GM03348 (cell line): ENCODE results near the gene SMAD4.
"Not testable (repeated sequence)": the region's sequence is repeated elsewhere in the genome, so short reads cannot be mapped to it uniquely, and the experiment has no call there.

Experiments
- DNase-seq: peaks from one replicate; pipeline ENCODE4 v3.0.0; 2012; ENCODE audit warnings: low spot score

Gene SMAD4

DNA sequence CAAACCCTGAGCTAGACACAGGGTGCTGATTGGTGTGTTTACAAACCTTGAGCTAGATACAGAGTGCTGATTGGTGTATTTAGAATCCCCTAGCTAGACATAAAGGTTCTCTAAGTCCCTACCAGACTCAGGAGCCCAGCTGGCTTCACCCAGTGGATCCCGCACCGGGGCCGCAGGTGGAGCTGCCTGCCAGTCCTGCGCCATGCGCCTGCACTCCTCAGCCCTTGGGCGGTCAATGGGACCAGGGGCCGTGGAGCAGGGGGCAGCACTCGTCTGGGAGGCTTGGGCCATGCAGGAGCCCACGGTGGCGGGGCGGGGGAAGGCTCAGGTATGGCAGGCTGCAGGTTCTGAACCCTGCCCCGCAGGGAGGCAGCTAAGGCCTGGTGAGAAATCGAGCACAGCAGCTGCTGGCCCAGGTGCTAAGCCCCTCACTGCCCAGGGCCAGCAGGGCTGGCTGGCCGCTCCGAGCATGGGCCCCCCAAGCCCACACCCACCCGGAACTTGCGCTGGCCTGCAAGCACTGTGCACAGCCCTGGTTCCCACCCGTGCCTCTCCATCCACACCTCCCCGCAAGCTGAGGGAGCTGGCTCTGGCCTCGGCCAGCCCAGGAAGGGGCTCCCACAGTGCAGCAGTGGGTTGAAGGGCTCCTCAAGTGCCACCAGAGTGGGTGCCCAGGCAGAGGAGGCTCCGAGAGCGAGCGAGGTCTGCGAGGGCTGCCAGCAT, 81.8 kb downstream of the SMAD4 start:
- not testable (repeated sequence) for DNase-seq

DNA sequence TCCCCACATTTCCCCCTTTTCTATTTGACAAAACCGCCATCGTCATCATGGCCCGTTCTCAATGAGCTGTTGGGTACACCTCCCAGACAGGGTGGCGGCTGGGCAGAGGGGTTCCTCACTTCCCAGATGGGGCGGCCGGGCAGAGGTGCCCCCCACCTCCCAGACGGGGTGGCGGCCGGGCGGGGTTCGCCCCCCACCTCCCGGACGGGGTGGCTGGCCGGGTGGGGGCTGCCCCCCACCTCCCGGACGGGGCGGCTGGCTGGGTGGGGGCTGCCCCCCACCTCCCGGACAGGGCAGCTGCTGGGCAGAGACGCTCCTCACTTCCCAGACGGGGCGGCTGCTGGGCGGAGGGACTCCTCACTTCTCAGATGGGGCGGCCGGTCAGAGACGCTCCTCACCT, 87.0 kb downstream of the SMAD4 start:
- not testable (repeated sequence) for DNase-seq

DNA sequence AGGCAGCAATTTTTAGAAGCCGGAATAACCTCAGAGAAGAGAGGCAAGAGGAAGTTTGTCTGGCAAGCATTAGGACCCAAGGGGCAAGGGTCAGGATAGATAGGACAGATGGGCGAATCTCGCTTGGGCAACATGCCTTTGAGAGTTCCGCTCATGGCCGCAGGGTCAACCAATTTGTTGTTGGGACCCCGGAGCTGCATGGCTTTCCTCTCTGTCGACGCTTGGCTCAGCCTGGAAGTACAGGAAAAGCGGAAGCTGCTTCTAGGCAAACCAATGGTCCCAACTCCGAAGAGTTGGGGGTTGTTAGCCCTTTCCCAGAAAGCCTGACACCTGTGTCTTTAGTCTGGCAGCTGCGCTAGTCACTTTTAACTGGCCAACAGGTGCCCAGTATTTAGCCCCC, 89.5 kb downstream of the SMAD4 start:
- not testable (repeated sequence) for DNase-seq

DNA sequence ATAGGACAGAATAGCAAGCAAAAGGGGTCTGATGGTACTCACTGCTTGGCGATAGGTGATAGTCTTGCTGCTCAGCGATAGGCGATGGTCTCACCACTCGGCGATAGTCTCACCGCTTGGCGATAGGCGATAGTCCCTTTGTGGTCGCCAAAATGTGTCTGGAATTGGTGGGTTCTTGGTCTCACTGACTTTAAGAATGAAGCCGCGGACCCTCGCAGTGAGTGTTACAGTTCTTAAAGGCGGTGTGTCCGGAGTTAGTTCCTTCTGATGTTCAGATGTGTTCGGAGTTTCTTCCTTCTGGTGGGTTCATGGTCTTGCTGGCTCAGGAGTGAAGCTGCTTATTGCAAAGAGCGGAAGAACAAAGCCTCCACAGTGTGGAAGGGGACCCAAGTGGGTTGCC, 90.0 kb downstream of the SMAD4 start:
- not testable (repeated sequence) for DNase-seq

DNA sequence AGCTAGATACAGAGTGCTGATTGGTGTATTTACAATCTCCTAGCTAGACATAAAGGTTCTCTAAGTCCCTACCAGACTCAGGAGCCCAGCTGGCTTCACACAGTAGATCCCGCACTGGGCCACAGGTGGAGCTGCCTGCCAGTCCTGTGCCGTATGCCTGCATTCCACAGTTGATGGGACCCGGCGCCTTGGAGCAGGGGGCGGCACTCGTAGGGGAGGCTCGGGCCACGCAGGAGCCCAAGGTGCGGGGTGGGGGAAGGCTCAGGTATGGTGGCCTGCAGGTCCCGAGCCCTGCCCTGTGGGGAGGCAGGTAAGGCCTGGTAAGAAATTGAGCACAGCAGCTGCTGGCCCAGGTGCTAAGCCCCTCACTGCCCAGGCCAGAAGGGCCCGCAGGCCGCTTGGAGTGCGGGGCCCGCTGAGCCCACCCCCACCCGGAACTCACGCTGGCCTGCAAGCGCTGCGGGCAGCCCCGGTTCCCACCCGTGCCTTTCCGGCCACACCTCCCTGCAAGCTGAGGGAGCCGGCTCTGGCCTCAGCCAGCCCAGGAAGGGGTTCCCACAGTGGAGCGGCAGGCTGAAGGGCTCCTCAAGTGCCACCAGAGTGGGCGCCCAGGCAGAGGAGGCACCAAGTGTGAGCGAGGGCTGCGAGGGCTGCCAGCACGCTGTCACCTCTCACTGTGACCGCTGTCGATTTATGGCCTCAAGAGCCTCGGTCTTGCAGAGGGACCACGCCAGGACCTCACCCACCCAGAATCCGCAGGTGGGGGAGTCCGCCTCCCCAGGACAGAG, 91.0 kb downstream of the SMAD4 start:
- no peak for DNase-seq

DNA sequence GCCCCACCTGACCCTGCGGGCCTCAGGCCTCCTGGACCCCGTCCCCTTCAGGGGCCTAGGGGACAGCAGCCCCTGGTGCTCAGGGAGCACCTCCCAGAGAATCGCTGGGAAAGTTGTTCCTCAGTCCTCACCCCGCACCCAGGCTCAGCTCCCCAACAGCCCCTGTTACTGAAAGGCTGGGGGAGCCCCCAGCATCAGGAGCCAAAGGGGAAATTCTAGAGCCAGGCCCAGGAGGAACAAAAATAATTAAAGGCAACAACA, 91.5 kb downstream of the SMAD4 start:
- no peak for DNase-seq

DNA sequence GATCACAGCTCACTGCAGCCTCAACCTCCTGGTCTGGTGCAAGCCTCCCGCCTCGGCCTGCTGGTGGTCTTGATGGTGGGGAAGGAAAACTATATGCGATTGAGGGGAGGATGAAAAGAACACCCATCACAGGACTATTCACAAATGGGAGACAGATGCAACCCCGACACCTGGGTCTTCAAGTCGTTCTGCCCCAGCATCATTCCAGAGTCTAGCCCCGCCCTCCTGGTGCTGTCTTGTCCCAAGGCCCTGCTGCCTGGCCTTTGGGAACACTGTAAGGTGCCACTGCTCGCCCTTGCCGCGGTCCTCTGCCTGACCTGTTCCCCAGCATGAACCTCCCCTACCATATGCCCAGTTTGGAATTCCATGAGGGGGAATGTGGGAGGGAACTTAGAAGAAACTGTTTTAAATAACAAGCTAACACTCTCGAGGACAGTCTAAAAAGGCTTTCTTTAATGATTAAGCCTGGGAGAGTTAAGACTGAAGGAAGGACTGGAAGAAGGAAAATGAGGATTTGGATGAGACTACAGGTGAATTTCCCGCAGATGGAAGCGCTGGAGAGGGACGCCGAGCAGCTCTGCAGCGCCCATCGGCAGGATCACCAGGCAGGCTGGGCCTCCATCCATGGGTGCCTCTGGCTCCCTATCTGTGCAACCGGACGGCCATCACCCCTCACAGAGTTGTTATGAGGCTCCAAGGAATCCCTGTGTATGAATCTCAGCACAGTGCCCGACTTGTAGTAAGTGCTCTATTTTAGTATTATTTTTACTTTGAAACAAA, 92.4 kb downstream of the SMAD4 start:
- DNase-seq, result no peak

DNA sequence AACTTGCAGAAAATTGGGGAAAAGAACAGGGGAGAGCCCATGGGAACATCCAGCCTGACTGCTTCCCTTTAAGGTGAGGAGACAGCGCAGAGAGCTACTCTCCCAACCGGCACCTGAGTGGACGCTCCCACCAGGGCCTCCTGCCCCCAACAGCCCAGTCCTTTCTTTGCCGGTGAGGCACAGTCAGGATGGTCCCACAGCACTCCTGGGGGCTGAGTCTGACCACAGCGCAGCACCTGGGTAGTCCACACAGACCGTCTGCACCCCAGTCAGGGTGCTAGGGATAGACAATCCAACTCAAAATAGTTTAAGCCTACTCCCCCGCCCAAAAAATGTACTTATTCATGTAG, 93.0 kb downstream of the SMAD4 start:
- DNase-seq, result no peak

DNA sequence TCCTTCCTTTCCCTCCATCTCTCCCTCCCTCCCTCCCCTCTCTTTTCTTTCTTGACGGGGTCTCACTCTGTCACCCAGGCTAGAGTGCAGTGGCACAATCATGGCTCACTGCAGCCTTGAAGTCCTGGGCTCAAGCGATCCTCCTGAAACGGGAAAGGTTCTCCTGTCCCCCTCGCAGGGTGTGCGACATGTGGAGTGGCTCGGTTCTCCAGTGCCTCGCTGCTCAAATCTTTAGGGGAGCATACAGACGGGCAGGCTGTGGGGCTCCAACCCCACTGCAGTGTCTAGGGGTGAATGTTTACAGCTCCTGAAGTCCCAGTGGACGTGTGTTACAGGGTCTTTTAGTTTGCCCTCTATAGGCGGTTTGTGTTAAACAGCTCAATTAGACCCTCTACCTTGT, 93.5 kb downstream of the SMAD4 start:
- DNase-seq, result no peak

DNA sequence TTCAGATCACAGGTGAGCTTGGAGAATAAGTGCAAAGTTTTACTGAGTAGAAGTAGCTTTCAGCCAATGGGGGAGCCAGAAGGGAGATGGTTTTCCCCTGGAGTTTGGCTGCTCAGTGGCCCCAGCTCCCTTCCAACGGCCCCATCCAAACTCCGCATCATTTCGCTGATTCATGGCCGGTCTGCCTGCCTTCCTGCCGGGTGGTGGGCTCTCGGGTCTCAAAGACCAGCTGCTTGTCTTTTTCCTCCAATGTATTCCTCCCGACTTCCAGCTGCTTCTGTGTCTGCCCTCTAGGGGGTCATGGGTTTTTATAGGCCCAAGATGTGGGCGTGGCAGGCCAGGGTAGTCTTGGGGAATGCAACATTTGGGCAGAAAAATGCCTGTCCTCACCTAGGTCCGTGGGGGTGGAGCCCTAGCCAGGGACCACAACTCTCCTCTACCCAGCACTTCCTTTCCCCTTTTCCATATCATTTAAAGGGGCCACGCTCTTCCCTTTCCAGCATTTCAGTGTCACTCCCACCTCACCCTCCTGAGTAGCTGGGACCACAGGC, 94.0 kb downstream of the SMAD4 start:
- no peak for DNase-seq

DNA sequence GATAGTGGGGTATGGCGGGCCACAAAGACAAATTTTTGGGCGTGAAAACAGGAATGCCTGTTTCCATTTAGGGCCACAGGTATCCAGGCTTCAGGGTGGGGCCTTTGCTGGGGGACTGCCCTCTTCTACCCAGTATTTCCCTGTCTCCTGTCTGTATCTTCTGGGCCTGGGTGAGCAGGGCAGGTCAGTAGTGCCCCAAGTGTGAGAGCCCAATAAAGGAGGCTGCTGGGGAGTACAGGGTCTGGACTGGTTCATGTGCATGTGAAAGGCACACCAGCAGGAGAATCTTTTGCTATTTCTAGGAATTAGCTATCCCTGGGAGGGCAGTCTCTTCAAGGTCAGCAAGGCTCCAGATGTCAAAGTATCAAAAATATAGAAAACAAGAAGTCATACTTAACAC, 96.0 kb downstream of the SMAD4 start:
- no peak for DNase-seq

DNA sequence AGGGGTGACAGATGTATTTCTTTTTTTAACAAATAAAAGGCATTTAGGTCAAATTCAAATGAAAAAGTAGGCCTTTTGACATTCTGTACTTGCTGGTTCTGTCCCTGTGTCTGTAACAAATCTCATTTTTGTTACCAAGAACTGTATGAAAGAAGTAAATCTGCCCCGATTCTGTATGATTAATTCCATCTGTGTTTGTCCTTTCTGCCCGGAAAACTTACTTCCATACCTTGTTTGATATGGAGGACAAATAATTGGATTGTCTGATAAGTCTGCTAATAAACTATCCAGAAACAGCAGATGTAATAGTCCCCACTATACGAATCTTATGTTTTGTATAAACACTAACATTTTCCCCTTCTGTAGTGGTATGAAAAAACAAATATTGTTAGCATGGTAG, 97.7 kb downstream of the SMAD4 start:
- DNase-seq, result no peak

DNA sequence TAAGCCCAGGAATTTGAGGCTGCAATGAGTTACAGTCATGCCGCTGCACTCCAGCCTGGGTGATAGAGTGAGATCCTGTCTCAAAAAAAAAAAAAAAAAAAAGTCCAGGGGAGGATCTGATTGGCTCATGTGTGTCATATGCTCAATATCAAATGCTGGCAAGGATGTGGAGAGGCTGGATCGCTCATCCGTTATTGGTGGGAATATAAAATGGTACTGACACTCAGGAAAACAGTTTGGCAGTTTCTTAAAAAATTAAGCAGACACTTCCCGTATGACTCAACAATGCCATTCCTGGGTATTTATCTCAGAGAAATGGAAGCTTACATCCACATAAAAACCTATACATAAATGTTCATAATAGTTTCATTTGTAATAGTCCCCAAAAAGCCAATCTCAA, 98.5 kb downstream of the SMAD4 start:
- DNase-seq, result no peak

DNA sequence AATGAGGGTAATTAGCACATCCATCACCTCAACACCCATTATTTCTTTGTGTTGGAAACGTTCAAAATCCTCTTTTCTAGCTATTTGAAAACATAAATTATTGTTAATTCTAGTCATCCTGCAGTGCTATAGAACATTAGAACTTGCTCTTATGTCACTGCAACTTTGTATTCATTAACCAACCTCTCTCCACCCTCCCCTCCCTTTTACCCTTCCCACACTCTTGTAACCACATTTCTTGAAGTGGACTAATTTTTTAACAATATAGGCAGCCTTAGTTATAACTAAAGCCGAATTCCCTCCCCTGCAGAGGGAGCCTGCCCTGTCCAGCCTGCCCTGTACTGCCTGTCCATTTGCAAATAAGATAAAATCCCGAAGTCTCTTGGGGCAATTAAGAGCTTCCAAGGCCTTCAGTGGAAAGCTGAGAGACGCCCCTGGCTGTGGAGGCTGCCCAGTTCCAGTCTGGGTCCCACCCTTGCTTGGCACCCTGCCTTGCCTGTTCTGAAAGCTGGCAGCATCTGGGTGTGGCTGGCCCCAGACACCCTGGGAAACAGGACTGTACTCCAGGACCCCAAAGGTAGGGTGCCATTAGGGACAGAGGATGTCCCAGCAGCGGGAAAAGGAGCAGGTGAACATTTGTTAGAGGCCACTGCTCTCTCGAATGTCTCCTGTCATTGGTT, 102.4 kb downstream of the SMAD4 start:
- DNase-seq, result no peak

DNA sequence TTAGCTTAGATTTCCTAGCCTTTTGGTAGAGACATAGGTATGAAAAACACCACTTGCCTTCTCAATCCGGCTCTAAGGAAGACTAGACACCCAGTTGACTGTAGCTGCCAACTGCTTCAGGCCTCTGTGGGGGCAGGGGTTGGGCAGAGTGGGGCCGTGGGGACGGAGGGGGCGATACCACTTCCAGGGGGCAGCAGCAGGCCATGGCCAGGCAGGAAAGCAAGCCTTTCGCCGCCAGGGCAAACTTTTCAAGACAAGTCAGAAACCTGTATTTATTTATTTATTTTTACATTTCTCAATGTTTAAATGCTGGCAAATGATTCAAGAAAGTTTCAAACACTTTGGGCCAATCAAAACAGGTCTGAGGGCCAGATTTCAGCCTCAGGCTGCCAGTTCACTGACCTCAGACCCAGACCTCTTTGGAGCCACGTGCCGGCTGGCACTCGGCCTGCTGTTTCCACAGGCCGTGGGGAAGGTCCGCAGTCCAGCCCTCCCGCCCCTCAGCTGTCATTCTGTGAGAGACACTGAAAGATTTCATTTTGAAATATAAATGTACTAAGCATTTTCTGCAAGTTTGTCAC, 103.7 kb downstream of the SMAD4 start:
- DNase-seq, result no peak
